GM23338 (cell line): Measurements from ENCODE around the gene ANKRD1. TPM values are rescaled to one million over a fixed set of nuclear protein-coding genes. Genes with fewer than 3 reads are reported as not detected.

Experiments
- ATAC-seq: fragments of 200-7000 bp; cut with Tn5 transposase; 3 replicates; pipeline ENCODE4 v1.9.1; 2020
- DNase-seq: peaks from one replicate; pipeline ENCODE4 v3.0.0-alpha.2; 2015; ENCODE audit warnings: low spot score
- H2AFZ ChIP-seq: fragments of 200-600 bp; sonication (generic); 2 replicates; pipeline ENCODE4 v1.8.0; 2016; ENCODE audit warnings: antibody characterized with exemption, mild to moderate bottlenecking, moderate library complexity
- H3F3A ChIP-seq: fragments of 200-600 bp; sonication (generic); replicated peaks from 2 replicates; pipeline ENCODE4 v1.8.0; 2017; ENCODE audit warnings: antibody characterized with exemption, mixed run types, low read depth
- H3K27ac ChIP-seq: fragments of 200-600 bp; sonication (generic); 2 replicates; pipeline ENCODE4 v1.6.1; 2016; ENCODE audit warnings: low read depth
- H3K27me3 ChIP-seq: fragments of 200-600 bp; sonication (generic); 2 replicates; pipeline ENCODE4 v1.8.0; 2016; ENCODE audit warnings: mild to moderate bottlenecking, mixed run types, moderate library complexity; ENCODE audit not compliant: insufficient read depth
- H3K36me3 ChIP-seq: fragments of 200-600 bp; sonication (generic); 2 replicates; pipeline ENCODE4 v1.8.0; 2016; ENCODE audit warnings: mild to moderate bottlenecking; ENCODE audit not compliant: insufficient read depth
- H3K4me1 ChIP-seq: fragments of 200-600 bp; sonication (generic); 2 replicates; pipeline ENCODE4 v1.8.0; 2016; ENCODE audit warnings: mild to moderate bottlenecking, moderate library complexity; ENCODE audit not compliant: insufficient read depth
- H3K4me2 ChIP-seq: fragments of 200-600 bp; sonication (generic); 2 replicates; pipeline ENCODE4 v1.7.1; 2017; ENCODE audit warnings: mixed run types
- H3K4me3 ChIP-seq: fragments of 200-600 bp; sonication (generic); 2 replicates; pipeline ENCODE4 v1.6.1; 2016; ENCODE audit warnings: mixed run types
- H3K79me2 ChIP-seq: fragments of 200-600 bp; sonication (generic); replicated peaks from 2 replicates; pipeline ENCODE4 v1.8.0; 2017; ENCODE audit warnings: mild to moderate bottlenecking; ENCODE audit not compliant: insufficient read depth
- H3K9me2 ChIP-seq: fragments of 200-600 bp; sonication (generic); 2 replicates; pipeline ENCODE4 v1.8.0; 2017; ENCODE audit not compliant: insufficient read depth
- H4K20me1 ChIP-seq: fragments of 200-600 bp; sonication (generic); replicated peaks from 2 replicates; pipeline ENCODE4 v1.8.0; 2017; ENCODE audit warnings: mild to moderate bottlenecking; ENCODE audit not compliant: insufficient read depth
- H3K27ac Mint-ChIP-seq: 2 replicates; pipeline ENCODE4 v1.8.0; 2020; ENCODE audit warnings: inconsistent platforms, mild to moderate bottlenecking, moderate library complexity, mixed read lengths
- H3K27me3 Mint-ChIP-seq: 3 replicates; pipeline ENCODE4 v1.8.0; 2022; ENCODE audit warnings: low read depth, mild to moderate bottlenecking, moderate library complexity, mixed read lengths, inconsistent platforms; ENCODE audit not compliant: insufficient read depth, poor library complexity
- H3K36me3 Mint-ChIP-seq: 3 replicates; pipeline ENCODE4 v1.8.0; 2021; ENCODE audit warnings: low read depth, mild to moderate bottlenecking, inconsistent platforms, moderate library complexity, mixed read lengths
- H3K4me1 Mint-ChIP-seq: 3 replicates; pipeline ENCODE4 v1.8.0; 2020; ENCODE audit warnings: mild to moderate bottlenecking, inconsistent platforms, mixed read lengths
- H3K4me3 Mint-ChIP-seq: 3 replicates; pipeline ENCODE4 v1.8.0; 2021; ENCODE audit warnings: moderate library complexity, mild to moderate bottlenecking, inconsistent platforms, mixed read lengths
- H3K9me3 Mint-ChIP-seq: 3 replicates; pipeline ENCODE4 v1.8.0; 2020; ENCODE audit warnings: moderate library complexity, mild to moderate bottlenecking, inconsistent platforms, mixed read lengths
- CREB1 ChIP-seq: fragments of 250-450 bp; sonication (Bioruptor Pico); IDR thresholded peaks from 2 replicates; pipeline ENCODE4 v1.5.0; 2020; ENCODE audit warnings: low read depth, mild to moderate bottlenecking, moderate library complexity
- CTCF ChIP-seq, 2 experiments: fragments of 200-600 bp in 1 of 2; sonication (generic) in 1 of 2; conservative IDR thresholded peaks; 2 replicates each; pipeline versions ENCODE4 v1.5.1 to v1.6.1; 2016 to 2017; ENCODE audit warnings: antibody characterized with exemption in 2 of 2, low read depth in 2 of 2, mild to moderate bottlenecking in 2 of 2, moderate library complexity in 1 of 2
- EZH2 ChIP-seq: fragments of 200-600 bp; sonication (generic); IDR thresholded peaks from one replicate; pipeline ENCODE4 v1.8.0; 2017; ENCODE audit warnings: antibody characterized with exemption, mild to moderate bottlenecking, low read depth; ENCODE audit not compliant: unreplicated experiment
- EZH2phosphoT487 ChIP-seq: fragments of 200-600 bp; sonication (generic); IDR thresholded peaks from one replicate; pipeline ENCODE4 v1.8.1; 2018; ENCODE audit warnings: antibody characterized with exemption; ENCODE audit not compliant: unreplicated experiment
- JUNB ChIP-seq: IDR thresholded peaks from one replicate; pipeline ENCODE4 v1.6.1; 2016; ENCODE audit warnings: antibody characterized with exemption; ENCODE audit not compliant: unreplicated experiment
- NANOG ChIP-seq: IDR thresholded peaks from 2 replicates; pipeline ENCODE4 v1.6.1; 2016; ENCODE audit warnings: antibody characterized with exemption, borderline replicate concordance
- POLR2AphosphoS5 ChIP-seq: IDR thresholded peaks from 2 replicates; pipeline ENCODE4 v1.6.1; 2016; ENCODE audit warnings: antibody characterized with exemption, low read depth
- STAT1 ChIP-seq: IDR thresholded peaks from one replicate; pipeline ENCODE4 v1.6.1; 2016; ENCODE audit warnings: antibody characterized with exemption; ENCODE audit not compliant: unreplicated experiment
- ZNF114 ChIP-seq: fragments of 250-450 bp; sonication (Bioruptor Pico); IDR thresholded peaks from 2 replicates; pipeline ENCODE4 v1.5.0; 2020; ENCODE audit warnings: mild to moderate bottlenecking, moderate library complexity
- ZNF331 ChIP-seq: fragments of 250-450 bp; sonication (Bioruptor Pico); IDR thresholded peaks from 2 replicates; pipeline ENCODE4 v1.5.0; 2020; ENCODE audit warnings: low read depth, mild to moderate bottlenecking, moderate library complexity
- polyA plus RNA-seq: library from polyadenylated mRNA; unstranded; fragments of >200 nt; fragmentation: Nextera tagmentation; extraction: Ambion mirVana; gene quantifications from 2 replicates; pipeline ENCODE4 v1.2.1, GENCODE V29; 2016
- total RNA-seq: library from RNA; depleted of rRNA; stranded (reverse); fragments of >200 nt; shearing (Covaris generic); gene quantifications from 2 replicates; pipeline ENCODE4 v1.2.3, GENCODE V29; 2014
- TF ChIP-seq, protein P1 (sequence below): IDR thresholded peaks from 2 replicates; pipeline ENCODE4 v1.6.1; 2016; ENCODE audit warnings: antibody characterized with exemption
- TF ChIP-seq, protein P2 (sequence below): IDR thresholded peaks from one replicate; pipeline ENCODE4 v1.6.1; 2018; ENCODE audit warnings: antibody characterized with exemption; ENCODE audit not compliant: unreplicated experiment
- TF ChIP-seq, protein P3 (sequence below): fragments of 250-450 bp; sonication (Bioruptor Pico); IDR thresholded peaks from 2 replicates; pipeline ENCODE4 v1.5.0; 2020; ENCODE audit warnings: mild to moderate bottlenecking, moderate library complexity

Gene ANKRD1
- total and polyA plus RNA-seq, 2 experiments from 2014 or later: 0.10 TPM; not detected in 1

DNA sequence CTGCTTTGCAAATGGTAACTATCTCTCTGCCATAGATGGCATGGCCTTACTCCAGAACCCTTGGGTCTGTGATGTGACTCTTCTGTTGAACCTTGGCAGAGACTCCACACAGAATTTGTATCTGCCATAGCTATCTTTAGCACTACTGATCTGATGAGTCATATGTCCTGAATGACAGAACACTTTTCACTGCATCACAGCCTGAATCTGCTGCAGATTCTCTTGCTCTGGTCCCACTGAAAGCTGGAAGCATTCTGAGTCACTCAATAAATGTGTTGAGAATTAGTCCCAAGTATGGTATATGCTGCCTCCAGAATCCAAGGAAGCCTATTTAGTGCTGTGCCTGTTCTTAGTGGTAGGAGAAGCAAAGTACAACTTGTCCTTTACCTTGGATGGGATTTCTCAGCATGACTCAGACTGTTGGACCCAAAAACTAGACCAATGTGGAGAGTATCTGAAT lies 39.5 kb upstream of the ANKRD1 start:
- no peak for DNase-seq
- no peak overlapping the region for H3K4me3 ChIP-seq
- no peaks in the 10 kb centered on the region for H3K36me3 ChIP-seq
- no peaks in the 10 kb centered on the region for H3K79me2 ChIP-seq
- no peaks in the 10 kb centered on the region for H3K9me3 Mint-ChIP-seq
- no peaks in the 10 kb centered on the region for H3K36me3 Mint-ChIP-seq
- H3K27ac ChIP-seq: no peak overlapping the region
- H2AFZ ChIP-seq: no peak overlapping the region
- peaks cover 6% of the 10 kb centered on the region; the same call in 1 of the 2 replicates for H3K9me2 ChIP-seq
- TF ChIP-seq, protein P1, sequence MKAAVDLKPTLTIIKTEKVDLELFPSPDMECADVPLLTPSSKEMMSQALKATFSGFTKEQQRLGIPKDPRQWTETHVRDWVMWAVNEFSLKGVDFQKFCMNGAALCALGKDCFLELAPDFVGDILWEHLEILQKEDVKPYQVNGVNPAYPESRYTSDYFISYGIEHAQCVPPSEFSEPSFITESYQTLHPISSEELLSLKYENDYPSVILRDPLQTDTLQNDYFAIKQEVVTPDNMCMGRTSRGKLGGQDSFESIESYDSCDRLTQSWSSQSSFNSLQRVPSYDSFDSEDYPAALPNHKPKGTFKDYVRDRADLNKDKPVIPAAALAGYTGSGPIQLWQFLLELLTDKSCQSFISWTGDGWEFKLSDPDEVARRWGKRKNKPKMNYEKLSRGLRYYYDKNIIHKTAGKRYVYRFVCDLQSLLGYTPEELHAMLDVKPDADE: no peak
- TF ChIP-seq CTCF (conservative IDR thresholded peaks at IDR 0.05; ENCODE audit: low read depth in 2 of 2) (no peak), JUNB (no peak), NANOG (no peak), STAT1 (no peak), ZNF114 (no peak), EZH2phosphoT487 (no peak), POLR2AphosphoS5 (no peak), CREB1 (no peak), ZNF331 (no peak), EZH2 (no peak)
- TF ChIP-seq, protein P2, sequence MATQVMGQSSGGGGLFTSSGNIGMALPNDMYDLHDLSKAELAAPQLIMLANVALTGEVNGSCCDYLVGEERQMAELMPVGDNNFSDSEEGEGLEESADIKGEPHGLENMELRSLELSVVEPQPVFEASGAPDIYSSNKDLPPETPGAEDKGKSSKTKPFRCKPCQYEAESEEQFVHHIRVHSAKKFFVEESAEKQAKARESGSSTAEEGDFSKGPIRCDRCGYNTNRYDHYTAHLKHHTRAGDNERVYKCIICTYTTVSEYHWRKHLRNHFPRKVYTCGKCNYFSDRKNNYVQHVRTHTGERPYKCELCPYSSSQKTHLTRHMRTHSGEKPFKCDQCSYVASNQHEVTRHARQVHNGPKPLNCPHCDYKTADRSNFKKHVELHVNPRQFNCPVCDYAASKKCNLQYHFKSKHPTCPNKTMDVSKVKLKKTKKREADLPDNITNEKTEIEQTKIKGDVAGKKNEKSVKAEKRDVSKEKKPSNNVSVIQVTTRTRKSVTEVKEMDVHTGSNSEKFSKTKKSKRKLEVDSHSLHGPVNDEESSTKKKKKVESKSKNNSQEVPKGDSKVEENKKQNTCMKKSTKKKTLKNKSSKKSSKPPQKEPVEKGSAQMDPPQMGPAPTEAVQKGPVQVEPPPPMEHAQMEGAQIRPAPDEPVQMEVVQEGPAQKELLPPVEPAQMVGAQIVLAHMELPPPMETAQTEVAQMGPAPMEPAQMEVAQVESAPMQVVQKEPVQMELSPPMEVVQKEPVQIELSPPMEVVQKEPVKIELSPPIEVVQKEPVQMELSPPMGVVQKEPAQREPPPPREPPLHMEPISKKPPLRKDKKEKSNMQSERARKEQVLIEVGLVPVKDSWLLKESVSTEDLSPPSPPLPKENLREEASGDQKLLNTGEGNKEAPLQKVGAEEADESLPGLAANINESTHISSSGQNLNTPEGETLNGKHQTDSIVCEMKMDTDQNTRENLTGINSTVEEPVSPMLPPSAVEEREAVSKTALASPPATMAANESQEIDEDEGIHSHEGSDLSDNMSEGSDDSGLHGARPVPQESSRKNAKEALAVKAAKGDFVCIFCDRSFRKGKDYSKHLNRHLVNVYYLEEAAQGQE: no peak
- TF ChIP-seq, protein P3, sequence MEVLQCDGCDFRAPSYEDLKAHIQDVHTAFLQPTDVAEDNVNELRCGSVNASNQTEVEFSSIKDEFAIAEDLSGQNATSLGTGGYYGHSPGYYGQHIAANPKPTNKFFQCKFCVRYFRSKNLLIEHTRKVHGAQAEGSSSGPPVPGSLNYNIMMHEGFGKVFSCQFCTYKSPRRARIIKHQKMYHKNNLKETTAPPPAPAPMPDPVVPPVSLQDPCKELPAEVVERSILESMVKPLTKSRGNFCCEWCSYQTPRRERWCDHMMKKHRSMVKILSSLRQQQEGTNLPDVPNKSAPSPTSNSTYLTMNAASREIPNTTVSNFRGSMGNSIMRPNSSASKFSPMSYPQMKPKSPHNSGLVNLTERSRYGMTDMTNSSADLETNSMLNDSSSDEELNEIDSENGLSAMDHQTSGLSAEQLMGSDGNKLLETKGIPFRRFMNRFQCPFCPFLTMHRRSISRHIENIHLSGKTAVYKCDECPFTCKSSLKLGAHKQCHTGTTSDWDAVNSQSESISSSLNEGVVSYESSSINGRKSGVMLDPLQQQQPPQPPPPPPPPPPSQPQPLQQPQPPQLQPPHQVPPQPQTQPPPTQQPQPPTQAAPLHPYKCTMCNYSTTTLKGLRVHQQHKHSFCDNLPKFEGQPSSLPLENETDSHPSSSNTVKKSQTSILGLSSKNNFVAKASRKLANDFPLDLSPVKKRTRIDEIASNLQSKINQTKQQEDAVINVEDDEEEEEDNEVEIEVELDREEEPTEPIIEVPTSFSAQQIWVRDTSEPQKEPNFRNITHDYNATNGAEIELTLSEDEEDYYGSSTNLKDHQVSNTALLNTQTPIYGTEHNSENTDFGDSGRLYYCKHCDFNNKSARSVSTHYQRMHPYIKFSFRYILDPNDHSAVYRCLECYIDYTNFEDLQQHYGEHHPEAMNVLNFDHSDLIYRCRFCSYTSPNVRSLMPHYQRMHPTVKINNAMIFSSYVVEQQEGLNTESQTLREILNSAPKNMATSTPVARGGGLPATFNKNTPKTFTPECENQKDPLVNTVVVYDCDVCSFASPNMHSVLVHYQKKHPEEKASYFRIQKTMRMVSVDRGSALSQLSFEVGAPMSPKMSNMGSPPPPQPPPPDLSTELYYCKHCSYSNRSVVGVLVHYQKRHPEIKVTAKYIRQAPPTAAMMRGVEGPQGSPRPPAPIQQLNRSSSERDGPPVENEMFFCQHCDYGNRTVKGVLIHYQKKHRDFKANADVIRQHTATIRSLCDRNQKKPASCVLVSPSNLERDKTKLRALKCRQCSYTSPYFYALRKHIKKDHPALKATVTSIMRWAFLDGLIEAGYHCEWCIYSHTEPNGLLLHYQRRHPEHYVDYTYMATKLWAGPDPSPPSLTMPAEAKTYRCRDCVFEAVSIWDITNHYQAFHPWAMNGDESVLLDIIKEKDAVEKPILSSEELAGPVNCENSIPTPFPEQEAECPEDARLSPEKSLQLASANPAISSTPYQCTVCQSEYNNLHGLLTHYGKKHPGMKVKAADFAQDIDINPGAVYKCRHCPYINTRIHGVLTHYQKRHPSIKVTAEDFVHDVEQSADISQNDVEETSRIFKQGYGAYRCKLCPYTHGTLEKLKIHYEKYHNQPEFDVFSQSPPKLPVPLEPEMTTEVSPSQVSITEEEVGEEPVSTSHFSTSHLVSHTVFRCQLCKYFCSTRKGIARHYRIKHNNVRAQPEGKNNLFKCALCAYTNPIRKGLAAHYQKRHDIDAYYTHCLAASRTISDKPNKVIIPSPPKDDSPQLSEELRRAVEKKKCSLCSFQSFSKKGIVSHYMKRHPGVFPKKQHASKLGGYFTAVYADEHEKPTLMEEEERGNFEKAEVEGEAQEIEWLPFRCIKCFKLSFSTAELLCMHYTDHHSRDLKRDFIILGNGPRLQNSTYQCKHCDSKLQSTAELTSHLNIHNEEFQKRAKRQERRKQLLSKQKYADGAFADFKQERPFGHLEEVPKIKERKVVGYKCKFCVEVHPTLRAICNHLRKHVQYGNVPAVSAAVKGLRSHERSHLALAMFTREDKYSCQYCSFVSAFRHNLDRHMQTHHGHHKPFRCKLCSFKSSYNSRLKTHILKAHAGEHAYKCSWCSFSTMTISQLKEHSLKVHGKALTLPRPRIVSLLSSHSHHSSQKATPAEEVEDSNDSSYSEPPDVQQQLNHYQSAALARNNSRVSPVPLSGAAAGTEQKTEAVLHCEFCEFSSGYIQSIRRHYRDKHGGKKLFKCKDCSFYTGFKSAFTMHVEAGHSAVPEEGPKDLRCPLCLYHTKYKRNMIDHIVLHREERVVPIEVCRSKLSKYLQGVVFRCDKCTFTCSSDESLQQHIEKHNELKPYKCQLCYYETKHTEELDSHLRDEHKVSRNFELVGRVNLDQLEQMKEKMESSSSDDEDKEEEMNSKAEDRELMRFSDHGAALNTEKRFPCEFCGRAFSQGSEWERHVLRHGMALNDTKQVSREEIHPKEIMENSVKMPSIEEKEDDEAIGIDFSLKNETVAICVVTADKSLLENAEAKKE: no peak
- H3F3A ChIP-seq: no peaks in the 10 kb centered on the region
- no peak overlapping the region for H3K4me2 ChIP-seq
- no peaks in the 10 kb centered on the region for H3K4me1 Mint-ChIP-seq
- no peak overlapping the region for H3K4me3 Mint-ChIP-seq
- H3K27me3 Mint-ChIP-seq: peaks cover 22% of the 10 kb centered on the region
- H4K20me1 ChIP-seq: no peaks in the 10 kb centered on the region
- H3K27ac Mint-ChIP-seq: no peak overlapping the region
- H3K4me1 ChIP-seq: no peaks in the 10 kb centered on the region
- no peak for ATAC-seq
- H3K27me3 ChIP-seq: peaks cover 48% of the 10 kb centered on the region
